ENCODE measurements around the gene PCGF1.
"Not testable (repeated sequence)": the region's sequence is repeated elsewhere in the genome, so short reads cannot be mapped to it uniquely, and the experiment has no call there.

The PCGF1 gene

DNA sequence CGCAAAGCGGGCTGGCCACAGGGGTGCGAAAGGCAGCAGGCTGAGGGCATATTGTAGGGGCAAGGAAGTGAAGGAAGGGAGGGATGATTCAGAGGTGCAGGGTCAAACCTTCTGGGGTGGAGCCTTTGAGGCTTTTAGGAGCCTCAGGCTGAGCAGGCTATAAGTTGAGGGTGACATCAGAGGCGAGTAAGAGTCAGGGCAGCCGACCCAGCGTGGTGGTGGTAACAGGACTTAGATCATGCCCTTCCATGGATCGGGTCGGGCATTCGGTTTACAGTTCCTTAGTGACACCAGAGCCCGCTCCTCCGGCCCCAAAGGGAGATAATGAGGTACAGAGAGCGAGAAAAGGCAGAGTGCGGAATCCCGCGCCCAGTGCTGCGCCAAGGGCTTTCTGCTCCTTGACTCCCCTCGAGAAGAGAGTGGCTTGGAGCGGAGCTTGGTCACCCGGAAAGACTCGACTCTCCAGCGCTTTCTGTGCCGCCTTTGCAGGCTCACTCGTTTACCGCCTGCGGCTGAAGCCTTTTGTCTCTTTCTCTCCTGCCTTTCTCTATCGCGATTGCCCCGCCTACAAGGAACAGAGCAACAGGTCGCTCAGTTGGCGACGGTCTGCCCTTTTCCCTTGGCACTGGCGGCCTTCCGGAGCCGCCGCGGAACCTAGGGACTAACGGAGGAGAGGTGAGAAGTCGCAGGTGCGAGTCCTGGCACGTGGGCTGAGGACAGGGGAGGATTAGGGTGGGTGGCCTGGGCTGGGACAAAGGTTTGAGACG is 8.8 kb downstream of the PCGF1 start:
- no peak for DNase-seq

DNA sequence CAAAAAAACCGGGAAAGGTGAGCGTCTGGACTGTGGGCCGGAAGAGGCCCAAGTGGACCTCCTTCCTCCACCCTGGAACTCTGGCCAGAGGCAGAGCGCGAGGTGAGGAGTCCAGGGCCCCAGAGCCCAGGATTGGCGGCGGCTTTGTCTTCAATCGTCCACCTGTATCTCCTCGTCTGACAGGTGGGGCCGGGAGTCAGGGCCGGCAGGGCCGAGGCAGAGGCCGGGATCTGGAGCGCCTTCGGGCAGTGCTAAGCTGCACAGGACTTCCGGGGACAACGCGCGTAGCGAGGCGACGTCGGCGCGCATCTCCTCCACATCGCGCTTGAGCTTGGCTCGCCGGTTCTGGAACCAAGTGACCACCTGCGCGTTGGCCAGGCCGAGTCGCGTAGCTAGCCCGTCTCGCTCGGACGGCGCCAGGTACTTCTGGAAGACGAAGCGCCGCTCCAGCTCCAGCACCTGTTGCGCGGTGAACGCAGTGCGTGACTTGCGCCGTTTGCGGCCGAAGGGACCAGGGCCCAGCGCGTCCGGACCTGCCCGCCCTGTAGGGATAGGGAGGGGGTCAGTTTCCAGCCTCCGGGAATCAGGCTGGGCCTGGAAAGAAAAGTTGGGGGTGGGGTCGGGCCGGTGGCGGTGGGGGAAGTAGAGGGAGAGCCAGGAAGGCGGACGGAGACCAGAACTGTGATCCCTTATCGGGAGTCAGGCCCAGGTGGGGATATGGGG is 9.6 kb downstream of the PCGF1 start:
- DNase-seq = no peak

DNA sequence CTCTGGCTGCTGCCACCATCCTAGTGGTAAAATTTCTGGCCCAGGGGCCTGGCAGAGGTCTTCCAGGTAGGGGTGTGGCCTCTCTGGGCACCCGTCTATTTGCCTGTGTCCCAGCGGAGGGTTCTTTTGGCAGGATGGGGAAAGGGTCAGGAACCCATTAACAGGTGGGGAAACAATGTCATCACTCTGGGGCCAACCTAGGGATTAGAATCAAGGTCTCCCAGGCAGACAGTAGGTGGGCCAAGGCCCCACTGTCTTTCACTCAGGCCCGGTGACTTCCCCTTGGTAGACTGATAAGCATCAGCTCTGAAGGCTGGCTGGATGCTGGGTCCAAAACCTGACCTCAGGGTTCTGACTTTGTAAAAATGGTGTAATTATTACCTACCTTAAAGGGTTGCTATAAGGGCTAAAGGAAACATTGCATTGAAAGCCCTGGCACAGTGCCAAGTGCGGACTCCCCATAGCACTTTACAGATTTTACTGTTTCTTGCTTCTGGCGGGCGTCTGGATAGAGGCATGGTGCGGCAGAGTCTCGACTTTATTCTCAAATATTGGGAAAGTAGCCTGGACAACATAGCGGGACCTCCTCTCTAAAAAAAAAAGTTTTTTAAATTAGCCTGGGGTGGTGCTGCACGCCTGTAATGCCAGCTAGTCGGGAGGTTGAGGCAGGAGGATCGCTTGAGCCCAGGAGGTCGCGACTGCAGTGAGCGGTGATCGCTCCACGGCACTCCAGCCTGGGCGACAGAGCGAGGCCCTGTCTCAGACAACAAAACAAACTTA is 10.3 kb downstream of the PCGF1 start:
- no peak for DNase-seq

DNA sequence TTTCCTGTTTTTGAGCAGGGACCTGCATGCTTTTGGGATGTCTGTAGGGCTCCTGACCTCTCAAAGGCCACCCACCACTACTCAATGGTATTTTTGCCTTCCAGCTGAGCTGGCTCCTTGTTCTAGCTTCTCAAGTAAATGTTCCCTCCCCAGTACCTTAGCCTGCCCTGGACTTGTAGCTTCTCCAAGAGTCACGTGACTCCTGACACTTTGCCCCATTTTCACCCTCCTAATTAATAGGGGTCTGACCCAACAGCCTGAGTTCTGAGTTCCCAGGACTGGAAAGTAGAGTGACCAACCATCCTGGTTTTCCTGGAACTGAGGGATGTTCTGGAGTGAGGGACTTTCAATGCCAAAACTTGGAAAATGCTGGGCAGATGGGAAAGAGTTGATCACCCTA is 12.1 kb downstream of the PCGF1 start:
- DNase-seq = no peak

DNA sequence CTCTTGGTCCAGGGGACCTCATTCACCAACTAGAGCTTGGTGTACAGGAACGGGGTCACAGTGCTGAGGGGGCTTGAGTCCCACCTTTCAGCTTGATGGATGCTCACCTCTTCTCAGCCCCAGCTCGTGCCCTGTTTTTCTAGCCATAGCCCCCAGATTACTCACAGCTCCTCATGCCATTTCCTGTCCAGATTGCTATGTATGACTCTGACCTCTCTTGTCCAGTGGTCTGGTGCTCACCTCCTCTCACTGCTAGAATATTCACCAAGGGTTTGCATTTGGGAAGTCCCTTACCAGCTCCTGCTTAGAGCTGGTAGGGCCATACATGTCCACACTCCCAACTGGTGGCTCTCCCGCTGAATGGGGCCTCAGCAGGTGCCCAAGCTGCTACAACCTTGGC is 13.9 kb downstream of the PCGF1 start:
- no peak for DNase-seq

DNA sequence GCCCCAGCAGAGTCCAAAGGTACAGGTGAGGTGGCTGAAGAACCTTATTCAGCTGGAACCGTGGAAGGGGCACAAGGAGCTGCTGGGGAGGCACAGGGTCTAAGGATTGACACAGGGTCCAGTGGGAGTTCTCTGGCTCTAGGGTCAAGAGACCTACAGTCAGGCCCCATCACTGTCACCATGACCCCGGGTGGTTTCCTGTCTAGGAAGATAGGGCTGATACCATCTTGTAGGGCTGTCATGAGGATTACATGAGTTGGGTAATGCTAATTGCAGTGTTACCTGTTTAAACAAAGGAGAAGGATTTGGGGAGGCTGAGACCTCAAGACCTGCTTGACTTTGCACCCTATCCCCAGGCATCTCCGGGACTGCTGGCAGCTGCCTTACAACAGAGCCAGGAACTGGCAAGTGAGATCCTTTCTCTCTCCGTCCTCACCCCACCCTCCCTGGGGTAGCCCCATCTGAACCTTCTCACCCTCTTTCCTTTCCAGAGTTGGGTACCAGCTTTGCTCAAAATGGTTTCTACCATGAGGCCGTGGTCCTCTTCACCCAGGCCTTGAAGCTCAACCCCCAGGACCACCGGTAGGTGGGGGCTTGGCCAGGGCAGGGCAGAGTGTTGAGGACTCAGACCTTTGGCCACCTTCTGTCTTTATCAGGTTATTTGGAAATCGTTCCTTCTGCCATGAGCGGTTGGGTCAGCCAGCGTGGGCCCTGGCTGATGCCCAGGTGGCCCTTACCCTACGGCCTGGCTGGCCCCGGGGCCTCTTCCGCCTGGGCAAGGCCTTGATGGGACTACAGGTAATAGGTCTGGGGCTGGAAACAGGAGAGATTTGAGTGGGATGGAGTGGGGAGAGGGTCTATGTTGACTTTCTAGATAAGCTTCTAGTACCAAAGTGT is 15.6 kb downstream of the PCGF1 start:
- DNase-seq = no peak

DNA sequence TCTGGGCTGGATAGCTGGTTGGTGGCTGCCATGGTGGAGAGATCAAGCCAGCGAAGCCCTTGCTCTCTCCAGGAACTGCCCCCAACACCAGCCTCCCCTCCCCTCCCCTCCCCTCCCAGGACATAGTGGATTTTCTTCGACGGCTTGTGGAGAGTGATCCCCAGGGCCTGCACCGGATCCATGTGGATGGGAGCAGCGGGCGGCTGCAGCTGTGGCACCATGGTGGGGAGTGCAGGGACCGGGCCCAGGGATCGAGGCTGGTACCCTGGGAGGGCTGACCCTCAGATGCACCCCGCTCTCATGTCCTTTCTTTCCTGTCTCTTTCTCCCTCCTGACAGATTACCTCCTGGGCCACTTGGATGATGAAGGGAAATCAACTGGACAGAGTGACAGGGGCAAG is 17.6 kb downstream of the PCGF1 start:
- no peak for DNase-seq

DNA sequence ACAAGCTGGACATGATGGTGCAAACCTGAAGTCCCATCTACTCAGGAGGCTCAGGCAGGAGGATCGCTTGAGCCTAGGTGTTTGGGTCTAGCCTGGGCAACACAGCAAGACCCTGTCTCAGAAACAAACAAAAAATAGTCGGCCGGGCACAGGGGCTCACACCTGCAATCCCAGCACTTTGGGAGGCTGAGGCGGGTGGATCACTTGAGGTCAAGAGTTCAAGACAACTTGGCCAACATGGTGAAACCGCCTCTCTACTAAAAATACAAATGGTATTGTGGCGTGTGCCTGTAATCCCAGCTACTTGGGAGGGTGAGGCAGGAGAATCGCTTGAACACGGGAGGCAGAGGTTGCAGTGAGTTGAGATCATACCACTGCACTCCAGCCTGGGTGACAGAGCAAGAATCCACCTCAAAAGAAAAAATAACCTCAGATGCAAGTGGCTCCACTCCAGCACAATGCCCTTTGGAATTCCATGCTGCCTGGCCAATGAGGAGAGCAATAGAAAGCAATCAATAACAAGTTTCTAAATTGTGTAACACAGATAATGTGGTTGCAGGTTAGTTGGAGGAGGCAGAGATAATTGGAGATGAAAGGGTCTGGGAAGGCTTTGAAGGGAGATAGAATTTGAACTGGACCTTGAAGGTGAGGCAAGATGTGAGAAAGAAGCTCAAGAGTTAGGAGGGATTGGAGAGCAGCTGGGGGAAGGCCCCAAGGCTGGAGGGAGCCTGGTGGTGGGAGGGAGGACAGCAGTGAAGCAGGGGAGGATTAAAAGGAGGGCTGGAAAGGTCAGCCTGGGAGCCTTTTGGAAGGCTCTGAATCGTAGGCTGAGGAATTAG is 18.6 kb downstream of the PCGF1 start:
- no peak for DNase-seq

DNA sequence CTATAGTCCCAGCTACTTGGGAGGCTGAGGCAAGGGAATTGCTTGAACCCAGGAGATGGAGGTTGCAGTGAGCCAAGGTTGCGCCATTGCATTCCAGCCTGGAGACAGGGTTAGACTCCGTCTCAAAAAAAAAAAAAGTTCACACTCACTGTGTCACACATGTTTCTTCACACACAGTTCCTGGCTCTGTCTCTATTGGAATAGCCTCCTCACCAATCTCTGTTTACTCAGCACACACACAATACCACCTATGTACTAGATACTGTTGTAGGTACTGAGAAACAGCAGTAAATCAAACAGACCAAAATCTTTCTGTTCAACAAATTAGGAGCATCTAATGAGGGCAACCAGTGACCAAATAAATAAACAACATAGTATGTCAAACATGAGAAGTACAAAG is 21.4 kb downstream of the PCGF1 start:
- DNase-seq = no peak

DNA sequence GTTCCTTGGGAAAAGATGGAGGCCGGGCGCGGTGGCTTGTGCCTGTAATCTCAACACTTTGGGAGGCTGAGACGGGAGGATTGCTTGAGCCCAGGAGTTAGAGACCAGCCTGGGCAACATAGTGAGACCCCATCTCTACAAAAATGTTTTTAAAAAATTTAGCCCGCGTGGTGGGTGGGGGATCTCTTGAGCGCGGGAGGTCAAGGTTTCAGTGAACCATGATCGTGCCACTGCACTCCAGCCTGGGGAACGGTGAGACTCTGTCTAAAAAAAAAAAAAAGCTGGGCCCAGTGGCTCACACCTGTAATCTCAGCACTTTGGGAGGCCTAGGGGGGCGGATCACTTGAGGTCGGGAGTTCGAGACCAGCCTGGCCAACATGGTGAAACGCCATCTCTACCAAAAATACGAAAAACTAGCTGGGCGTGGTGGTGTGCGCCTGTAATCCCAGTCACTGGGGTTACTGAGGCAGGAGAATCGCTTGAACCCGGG is 23.8 kb downstream of the PCGF1 start:
- DNase-seq = not testable (repeated sequence)

DNA sequence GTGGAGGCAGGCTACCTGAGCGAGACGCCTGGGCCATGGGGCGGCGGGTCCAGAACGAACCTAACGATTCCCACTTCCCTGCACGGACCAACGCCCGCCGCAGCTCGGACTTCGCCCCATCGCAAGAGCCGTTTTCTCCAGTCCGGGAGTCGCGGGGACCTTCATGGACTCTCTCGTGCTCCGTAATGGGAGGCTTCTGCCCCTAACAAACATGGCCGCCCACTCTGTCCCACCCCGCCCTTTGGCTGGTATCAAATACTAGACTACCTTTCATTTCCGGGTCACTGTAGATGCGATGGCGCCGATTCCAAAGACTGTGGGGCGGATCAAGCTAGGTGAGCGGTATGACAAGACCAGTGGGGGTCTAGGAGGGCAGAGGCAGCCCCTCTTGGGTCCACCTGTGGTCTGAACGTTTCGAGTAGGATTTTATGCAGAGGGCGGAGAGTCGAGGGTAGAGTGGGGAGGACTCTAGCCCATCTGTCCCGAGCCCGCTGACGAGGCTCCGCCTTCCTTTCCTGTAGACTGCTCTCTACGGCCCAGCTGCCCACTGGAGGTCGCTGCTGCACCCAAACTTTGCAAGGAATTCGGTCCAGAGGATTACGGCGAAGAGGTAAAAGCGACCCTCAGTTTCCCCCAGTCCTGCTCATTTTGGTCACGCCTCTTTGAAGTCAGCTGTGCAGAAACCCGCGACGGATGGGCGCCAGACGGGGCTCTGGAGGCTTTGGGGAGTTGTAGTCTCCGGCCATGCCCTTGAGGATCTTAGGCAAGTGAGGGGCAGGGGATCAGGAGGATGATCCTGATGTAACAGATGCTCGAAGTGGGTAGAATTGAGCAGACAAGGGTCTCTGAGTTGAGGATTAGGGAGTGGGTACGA is 24.5 kb downstream of the PCGF1 start, which contains the start of the genes CCDC142 and TTC31:
Gene CCDC142 (minus strand): TSS at position 198 of the 874 bp plus-strand sequence. CDS start 161 bp downstream, at position 37.
Gene TTC31 (plus strand): TSS at position 281 of the 874 bp plus-strand sequence. CDS start 15 bp downstream, at position 296.
- peak; percentile 93 for DNase-seq

DNA sequence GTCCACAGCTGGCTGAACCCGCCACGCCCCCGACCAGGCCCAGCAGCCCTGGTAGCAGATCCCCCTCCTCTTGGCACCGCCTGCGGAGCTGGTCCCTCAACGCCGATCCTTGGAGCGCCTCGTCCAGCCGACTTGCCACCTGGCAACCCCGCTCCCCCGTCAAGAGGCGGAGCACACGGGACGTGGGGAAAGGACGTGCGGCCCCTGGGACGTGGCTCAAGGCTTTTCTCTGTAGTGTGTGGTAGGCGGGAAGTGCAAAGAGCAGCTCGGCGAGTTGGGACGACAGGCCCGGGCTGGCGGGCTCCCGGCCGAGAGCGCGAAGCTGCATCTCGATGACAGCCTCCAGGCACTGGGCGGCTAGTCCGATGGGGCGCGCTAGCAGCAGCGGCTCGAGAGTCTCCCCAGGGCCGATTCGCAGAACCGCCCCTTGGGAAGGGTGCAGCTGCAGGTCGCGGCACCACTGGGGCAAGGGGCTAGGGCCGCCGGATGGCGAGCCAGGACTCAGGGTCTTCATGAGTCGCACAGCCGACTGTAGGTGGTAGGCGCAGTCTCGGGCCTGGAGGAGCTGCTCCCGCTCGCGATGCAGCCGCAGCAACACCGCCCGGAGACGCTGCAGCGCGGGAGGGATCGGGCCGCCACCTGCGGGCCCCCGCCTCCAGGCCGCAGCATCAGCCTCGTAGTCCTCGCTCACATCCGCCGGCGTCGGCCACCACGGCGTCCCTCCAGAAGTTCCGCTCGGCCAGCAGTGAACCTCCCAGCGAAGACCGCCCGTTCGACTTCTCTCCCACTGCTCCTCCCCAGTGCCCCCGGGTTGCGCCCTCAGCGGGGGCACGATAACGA is 25.3 kb downstream of the PCGF1 start:
- DNase-seq = peak in 1 of 2 experiments; percentile 27

DNA sequence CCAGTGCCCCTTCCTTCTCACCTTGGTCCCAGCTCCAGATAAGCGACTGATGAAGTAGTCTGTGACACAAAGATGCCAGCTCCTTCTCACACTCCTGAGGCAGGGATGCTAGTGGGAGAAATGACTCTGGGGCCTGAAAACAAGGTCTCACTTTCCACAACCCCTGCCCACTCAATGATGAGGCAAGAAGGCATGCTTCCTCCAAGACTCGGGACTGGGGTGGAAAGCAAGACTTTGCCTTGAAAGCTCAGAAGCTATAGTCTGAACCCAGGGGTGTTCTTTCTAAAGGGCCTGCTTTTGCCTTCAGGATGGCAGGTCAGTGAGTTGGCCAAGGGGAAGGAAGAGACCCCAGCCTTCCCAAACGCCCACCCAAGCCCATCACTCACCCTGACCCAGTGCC is 26.1 kb downstream of the PCGF1 start:
- no peak for DNase-seq

DNA sequence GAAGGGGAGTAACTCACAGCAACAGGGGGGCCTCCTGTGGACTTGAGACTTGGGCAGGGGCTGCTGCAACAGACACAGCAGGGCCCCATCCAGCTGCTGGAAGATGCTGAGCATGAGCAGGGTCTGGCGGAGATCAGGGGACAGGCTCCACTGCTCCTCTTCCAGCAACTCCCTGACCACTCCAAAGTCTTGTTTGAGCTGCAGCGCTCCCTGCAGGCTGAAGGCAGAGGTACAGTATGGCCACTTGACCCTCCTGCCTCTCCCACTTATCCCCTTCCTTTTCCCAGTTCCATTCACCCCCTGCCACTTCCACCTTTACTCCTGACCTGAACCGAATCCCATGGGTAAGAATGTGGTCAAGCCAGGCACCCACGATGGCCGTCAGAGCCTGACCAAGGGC is 32.6 kb downstream of the PCGF1 start:
- no peak for DNase-seq

DNA sequence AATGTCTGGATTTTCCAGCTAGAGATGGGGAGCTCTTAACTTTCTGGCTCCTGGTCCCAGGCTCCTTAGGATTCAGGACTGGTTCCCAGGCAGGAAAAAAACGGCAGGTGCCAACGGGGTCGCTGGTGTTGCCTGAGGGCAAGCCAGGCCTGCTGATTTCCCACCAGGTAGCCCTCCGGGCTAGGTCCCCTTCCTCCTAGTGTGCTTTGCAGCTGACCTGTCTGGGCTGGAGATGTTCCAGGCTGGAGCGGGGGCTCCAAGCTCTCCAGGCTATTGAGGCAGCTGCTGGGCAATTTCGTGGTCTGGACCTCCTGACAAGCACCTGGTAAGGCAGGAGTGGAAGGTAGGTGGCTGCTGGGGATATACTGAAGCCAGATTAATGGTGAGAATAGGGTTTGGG is 33.0 kb downstream of the PCGF1 start:
- DNase-seq = no peak

DNA sequence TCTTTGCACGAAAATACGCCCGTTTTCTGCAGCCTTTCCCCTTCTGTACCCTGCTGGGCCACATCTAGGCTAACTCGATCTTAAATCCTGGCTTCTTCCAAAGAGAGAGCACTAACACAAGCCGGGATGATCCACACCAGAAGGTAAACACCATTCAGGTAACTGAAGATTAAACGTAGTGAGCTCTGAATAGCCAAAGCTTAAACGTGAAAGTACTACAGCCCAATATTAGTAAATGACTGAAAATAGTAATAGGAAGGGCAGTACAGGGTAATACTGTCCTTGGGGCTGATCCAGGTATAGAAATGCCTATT is 34.6 kb downstream of the PCGF1 start:
- DNase-seq = no peak

DNA sequence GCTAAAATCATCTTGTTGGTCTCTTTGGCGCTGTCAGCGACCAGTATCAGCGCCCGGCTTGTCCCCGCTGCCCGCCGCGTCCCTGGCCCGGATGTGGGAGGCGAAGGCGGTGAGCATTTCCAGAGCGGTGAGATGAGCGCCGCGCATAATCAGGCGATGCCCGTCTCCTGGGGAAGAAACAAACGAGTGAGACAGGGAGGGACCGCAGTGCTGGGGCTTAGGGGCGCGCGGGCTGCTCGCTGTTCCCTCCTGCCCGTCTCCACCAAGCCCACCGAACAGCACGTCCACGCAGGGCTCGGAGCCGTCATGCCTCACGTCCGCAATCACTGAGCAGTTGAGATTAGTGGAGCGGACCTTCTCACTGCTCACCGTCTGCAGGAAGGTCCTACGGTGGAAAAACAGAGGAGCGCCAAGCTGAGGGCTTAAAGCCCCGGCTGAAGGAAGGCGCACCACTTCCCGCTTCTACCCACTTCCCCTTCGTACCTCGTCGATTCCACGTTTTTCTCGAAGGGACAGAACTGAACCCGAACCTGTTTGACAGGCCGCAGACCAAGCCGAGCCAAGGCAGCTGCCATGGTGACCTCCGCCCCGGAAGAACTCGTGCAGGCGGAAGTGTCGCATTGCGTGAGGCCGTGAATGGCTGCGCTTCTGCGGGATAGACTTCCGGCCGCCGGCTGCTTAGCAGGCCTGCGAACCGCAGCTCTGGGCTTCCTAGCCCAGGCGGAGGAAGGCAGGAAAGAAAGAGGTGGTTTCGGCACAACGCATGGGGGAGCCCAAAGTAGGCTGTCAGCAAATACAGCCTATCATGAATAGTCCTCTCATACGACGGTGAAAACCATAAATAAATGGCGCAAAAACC is 35.2 kb downstream of the PCGF1 start, which contains the start of gene MRPL53:
Gene MRPL53 (minus strand): TSS at position 595 of the 859 bp plus-strand sequence. CDS start 20 bp downstream, at position 575.
- DNase-seq = peak; percentile 95 to 96

All from activated CD4-positive, alpha-beta T cell treated with anti-CD3 and anti-CD28 coated beads, Interleukin-2, amount 50 U/mL, for 4 hours (primary cell).